ENCODE data around the gene IER3. TPM values are rescaled to one million over a fixed set of nuclear protein-coding genes. Genes with fewer than 3 reads are reported as not detected.

The IER3 gene
- total RNA-seq, 1 experiment from 2014 or later: 82.4 TPM

DNA sequence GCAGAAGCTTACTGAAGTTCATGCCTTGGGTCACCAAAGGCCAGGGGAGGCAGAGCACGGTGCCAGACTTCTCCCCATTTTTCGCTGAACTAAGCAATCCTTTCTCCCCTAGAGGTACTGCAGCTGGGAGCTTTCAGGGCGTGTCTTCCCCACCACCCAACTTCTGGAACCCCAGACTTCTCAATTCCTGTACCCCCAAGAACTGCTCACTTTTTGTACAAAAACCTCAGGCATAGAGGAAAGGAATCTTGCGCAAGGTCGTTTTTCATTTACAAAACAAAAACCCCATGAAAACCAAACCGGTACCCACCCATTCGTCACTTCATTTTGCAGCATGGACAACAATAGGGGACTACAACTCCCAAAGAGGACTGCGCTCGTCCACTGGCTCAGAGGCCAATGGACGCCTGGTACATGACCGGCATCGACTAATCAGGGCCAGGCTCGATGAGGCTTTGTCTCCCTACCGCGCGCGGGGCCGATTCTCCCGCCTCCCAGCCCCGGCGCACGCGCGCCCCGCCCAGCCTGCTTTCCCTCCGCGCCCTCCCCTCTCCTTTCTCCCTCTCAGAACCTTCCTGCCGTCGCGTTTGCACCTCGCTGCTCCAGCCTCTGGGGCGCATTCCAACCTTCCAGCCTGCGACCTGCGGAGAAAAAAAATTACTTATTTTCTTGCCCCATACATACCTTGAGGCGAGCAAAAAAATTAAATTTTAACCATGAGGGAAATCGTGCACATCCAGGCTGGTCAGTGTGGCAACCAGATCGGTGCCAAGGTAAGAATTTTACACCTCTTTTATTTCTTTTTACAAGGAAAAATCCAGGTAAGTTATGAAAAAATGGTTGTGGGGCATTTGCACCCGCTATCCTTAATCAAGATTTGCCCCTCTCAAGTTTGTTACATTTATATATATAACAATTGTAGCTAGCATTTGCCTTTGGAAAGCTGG lies 24.3 kb downstream of the IER3 start, which contains the start of gene TUBB (continued):
- TF ChIP-seq USF2 (CRISPR knock-in tag; IDR thresholded peaks at IDR 0.05) (no peak; the same call in none of the 2 replicates), TEAD4 (CRISPR knock-in tag; IDR thresholded peaks at IDR 0.05) (no peak), GTF2I (CRISPR knock-in tag; conservative IDR thresholded peaks at IDR 0.05) (no peak), ZNF121 (CRISPR knock-in tag; IDR thresholded peaks at IDR 0.05) (no peak), STAT6 (CRISPR knock-in tag; conservative IDR thresholded peaks at IDR 0.05; ENCODE audit: low read depth) (no peak), ZSCAN18 (CRISPR knock-in tag; IDR thresholded peaks at IDR 0.05) (no peak), MYBL2 (CRISPR knock-in tag; IDR thresholded peaks at IDR 0.05) (no peak), TCF7 (CRISPR knock-in tag; IDR thresholded peaks at IDR 0.05; ENCODE audit: low read depth) (no peak), HMGA2 (CRISPR knock-in tag; IDR thresholded peaks at IDR 0.05) (no peak), NR2C2 (CRISPR knock-in tag; IDR thresholded peaks at IDR 0.05) (no peak), FOXK1 (CRISPR knock-in tag; IDR thresholded peaks at IDR 0.05) (no peak; the same call in none of the 2 replicates), FOXP1 (CRISPR knock-in tag; IDR thresholded peaks at IDR 0.05; ENCODE audit: borderline replicate concordance) (peak; percentile 37; the same call in 1 of the 2 replicates)
- TF ChIP-seq, protein P1, sequence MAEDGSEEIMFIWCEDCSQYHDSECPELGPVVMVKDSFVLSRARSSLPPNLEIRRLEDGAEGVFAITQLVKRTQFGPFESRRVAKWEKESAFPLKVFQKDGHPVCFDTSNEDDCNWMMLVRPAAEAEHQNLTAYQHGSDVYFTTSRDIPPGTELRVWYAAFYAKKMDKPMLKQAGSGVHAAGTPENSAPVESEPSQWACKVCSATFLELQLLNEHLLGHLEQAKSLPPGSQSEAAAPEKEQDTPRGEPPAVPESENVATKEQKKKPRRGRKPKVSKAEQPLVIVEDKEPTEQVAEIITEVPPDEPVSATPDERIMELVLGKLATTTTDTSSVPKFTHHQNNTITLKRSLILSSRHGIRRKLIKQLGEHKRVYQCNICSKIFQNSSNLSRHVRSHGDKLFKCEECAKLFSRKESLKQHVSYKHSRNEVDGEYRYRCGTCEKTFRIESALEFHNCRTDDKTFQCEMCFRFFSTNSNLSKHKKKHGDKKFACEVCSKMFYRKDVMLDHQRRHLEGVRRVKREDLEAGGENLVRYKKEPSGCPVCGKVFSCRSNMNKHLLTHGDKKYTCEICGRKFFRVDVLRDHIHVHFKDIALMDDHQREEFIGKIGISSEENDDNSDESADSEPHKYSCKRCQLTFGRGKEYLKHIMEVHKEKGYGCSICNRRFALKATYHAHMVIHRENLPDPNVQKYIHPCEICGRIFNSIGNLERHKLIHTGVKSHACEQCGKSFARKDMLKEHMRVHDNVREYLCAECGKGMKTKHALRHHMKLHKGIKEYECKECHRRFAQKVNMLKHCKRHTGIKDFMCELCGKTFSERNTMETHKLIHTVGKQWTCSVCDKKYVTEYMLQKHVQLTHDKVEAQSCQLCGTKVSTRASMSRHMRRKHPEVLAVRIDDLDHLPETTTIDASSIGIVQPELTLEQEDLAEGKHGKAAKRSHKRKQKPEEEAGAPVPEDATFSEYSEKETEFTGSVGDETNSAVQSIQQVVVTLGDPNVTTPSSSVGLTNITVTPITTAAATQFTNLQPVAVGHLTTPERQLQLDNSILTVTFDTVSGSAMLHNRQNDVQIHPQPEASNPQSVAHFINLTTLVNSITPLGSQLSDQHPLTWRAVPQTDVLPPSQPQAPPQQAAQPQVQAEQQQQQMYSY (CRISPR knock-in tag; IDR thresholded peaks at IDR 0.05): no peak
- TF ChIP-seq, protein P2, sequence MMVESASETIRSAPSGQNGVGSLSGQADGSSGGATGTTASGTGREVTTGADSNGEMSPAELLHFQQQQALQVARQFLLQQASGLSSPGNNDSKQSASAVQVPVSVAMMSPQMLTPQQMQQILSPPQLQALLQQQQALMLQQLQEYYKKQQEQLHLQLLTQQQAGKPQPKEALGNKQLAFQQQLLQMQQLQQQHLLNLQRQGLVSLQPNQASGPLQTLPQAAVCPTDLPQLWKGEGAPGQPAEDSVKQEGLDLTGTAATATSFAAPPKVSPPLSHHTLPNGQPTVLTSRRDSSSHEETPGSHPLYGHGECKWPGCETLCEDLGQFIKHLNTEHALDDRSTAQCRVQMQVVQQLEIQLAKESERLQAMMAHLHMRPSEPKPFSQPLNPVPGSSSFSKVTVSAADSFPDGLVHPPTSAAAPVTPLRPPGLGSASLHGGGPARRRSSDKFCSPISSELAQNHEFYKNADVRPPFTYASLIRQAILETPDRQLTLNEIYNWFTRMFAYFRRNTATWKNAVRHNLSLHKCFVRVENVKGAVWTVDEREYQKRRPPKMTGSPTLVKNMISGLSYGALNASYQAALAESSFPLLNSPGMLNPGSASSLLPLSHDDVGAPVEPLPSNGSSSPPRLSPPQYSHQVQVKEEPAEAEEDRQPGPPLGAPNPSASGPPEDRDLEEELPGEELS (CRISPR knock-in tag; IDR thresholded peaks at IDR 0.05): no peak
- TF ChIP-seq, protein P3, sequence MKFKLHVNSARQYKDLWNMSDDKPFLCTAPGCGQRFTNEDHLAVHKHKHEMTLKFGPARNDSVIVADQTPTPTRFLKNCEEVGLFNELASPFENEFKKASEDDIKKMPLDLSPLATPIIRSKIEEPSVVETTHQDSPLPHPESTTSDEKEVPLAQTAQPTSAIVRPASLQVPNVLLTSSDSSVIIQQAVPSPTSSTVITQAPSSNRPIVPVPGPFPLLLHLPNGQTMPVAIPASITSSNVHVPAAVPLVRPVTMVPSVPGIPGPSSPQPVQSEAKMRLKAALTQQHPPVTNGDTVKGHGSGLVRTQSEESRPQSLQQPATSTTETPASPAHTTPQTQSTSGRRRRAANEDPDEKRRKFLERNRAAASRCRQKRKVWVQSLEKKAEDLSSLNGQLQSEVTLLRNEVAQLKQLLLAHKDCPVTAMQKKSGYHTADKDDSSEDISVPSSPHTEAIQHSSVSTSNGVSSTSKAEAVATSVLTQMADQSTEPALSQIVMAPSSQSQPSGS (CRISPR knock-in tag; IDR thresholded peaks at IDR 0.05; ENCODE audit: borderline replicate concordance, low read depth): no peak

All from WTC11 (cell line).